NCI-H82 treated with DMSO at 0.1 percent for 48 hours (cell line): Measurements from ENCODE around the gene LDLRAD4.

ENCODE experiments used
- DNase-seq: peaks from one replicate; lab custom pipeline; 2025; ENCODE audit not compliant: unreplicated experiment; lab: John Stamatoyannopoulos, UW

The LDLRAD4 gene

GRCh38 chr18:13541621-13542519 is 323.3 kb downstream of the LDLRAD4 start:
- no peak for DNase-seq

- no peak for DNase-seq
Measured at GRCh38 chr18:13542520-13542847, 323.9 kb downstream of the LDLRAD4 start.

- peak; percentile 25 for DNase-seq
Measured at GRCh38 chr18:13543144-13543543, 324.6 kb downstream of the LDLRAD4 start.

- no peak for DNase-seq
Measured at GRCh38 chr18:13543811-13544732, 325.5 kb downstream of the LDLRAD4 start.

- DNase-seq, result no peak
Measured at GRCh38 chr18:13544953-13545352, 326.4 kb downstream of the LDLRAD4 start.

- no peak for DNase-seq
Measured at GRCh38 chr18:13545514-13545913, 327.0 kb downstream of the LDLRAD4 start.

- no peak for DNase-seq
Measured at GRCh38 chr18:13545955-13546354, 327.4 kb downstream of the LDLRAD4 start.

- DNase-seq, result no peak
Measured at GRCh38 chr18:13546638-13547037, 328.1 kb downstream of the LDLRAD4 start.

- DNase-seq, result no peak
Measured at GRCh38 chr18:13547347-13547746, 328.8 kb downstream of the LDLRAD4 start.

- no peak for DNase-seq
Measured at GRCh38 chr18:13548106-13548819, 329.7 kb downstream of the LDLRAD4 start.

- DNase-seq, result no peak
Measured at GRCh38 chr18:13548966-13549879, 330.7 kb downstream of the LDLRAD4 start.

GRCh38 chr18:13549880-13550232 is 331.3 kb downstream of the LDLRAD4 start:
- no peak for DNase-seq

GRCh38 chr18:13550418-13551304 is 332.1 kb downstream of the LDLRAD4 start:
- DNase-seq, result no peak

GRCh38 chr18:13551305-13551603 is 332.7 kb downstream of the LDLRAD4 start:
- no peak for DNase-seq

- no peak for DNase-seq
Measured at GRCh38 chr18:13551841-13552733, 333.5 kb downstream of the LDLRAD4 start.

- DNase-seq, result no peak
Measured at GRCh38 chr18:13553449-13553848, 334.9 kb downstream of the LDLRAD4 start.

- no peak for DNase-seq
Measured at GRCh38 chr18:13555192-13555591, 336.6 kb downstream of the LDLRAD4 start.

GRCh38 chr18:13555865-13556264 is 337.3 kb downstream of the LDLRAD4 start:
- no peak for DNase-seq

- no peak for DNase-seq
Measured at GRCh38 chr18:13556502-13556901, 337.9 kb downstream of the LDLRAD4 start.
